Suprapubic skin (tissue), 4 donors: ENCODE data around the gene CEACAM21. TPM values are rescaled to one million over a fixed set of nuclear protein-coding genes. Genes with fewer than 3 reads are reported as not detected.

Source experiments
- DNase-seq, 2 donors: peaks; one replicate each; pipeline ENCODE4 v3.0.0-alpha.2; 2019; ENCODE audit warnings: low spot score in 2 of 2
- H3K27ac ChIP-seq: fragments of 200-600 bp; sonication (generic); one replicate; pipeline ENCODE4 v1.5.1; 2019
- H3K27me3 ChIP-seq: fragments of 200-600 bp; sonication (generic); one replicate; pipeline ENCODE4 v1.5.1; 2019
- H3K36me3 ChIP-seq: fragments of 200-600 bp; sonication (generic); one replicate; pipeline ENCODE4 v1.5.1; 2019
- H3K4me1 ChIP-seq: fragments of 200-600 bp; sonication (generic); one replicate; pipeline ENCODE4 v1.5.1; 2019
- H3K4me3 ChIP-seq: fragments of 200-600 bp; sonication (generic); one replicate; pipeline ENCODE4 v1.5.1; 2019; ENCODE audit warnings: mild to moderate bottlenecking
- H3K9me3 ChIP-seq: fragments of 200-600 bp; sonication (generic); one replicate; pipeline ENCODE4 v1.5.1; 2019
- EP300 ChIP-seq: sonication (generic); formaldehyde crosslinking; IDR thresholded peaks from one replicate; pipeline ENCODE4 v1.6.1; 2017; ENCODE audit warnings: antibody characterized with exemption
- POLR2A ChIP-seq, 2 donors: fragments of 450-650 bp; IDR thresholded peaks; one replicate each; pipeline ENCODE4 v1.6.1; 2017; ENCODE audit warnings: antibody characterized with exemption in 2 of 2, mild to moderate bottlenecking in 2 of 2, moderate library complexity in 2 of 2
- POLR2AphosphoS5 ChIP-seq, 3 donors: sonication (generic); formaldehyde crosslinking; IDR thresholded peaks; one replicate each; pipeline ENCODE4 v1.6.1; 2017; ENCODE audit warnings: antibody characterized with exemption in 3 of 3
- WGBS: methylation state at CpG from one replicate; pipeline ENCODE4 v1.1.5; 2018; 5-methylcytosine and 5-hydroxymethylcytosine counted together
- total RNA-seq, 4 donors: library from RNA; depleted of rRNA; stranded (reverse); fragments of >200 nt; gene quantifications; one replicate each; pipeline ENCODE4 v1.1.0, GENCODE V29; 2016
- TF ChIP-seq, protein P1 (sequence below), 2 donors: fragments of 200-600 bp in 1 of 2; fragments of 450-650 bp in 1 of 2; sonication (generic) in 1 of 2; IDR thresholded peaks; one replicate each; pipeline ENCODE4 v1.5.1; 2016 to 2019; ENCODE audit warnings: antibody characterized with exemption in 2 of 2, mild to moderate bottlenecking in 1 of 2, moderate library complexity in 1 of 2

CEACAM21 gene
- total RNA-seq, 4 donors from 2014 or later: 2.3 TPM; not detected in 3

DNA sequence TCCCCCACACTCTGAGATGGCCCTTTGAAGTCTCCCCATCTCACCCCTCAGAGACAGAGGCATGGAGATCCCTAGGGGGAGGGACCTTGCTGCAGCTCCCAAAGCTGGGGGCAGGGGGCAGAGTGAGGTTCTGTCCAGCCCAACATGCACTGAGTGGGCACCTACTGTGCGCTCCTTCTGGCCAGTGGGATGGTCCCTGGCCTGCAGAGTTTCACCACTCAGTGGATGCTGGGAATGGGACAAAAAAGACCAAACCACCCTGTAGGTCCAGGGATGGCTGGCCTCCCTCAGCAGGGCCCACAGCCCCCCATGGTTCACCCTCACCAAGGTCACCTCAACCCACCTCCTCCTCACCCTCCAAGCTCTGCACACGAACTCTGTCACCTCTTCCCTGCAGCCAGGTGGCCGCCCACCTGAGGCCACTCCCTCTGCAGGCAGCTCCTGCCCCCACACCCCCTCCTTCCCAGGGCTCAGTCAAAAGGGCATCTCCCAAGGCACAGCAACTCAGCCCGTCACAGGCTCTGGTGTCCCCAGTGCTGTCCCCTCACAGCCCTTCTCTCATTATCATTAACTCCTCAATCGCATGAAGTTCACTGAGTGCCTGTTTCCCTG, 16.1 kb downstream of the CEACAM21 start:
- Histone ChIP-seq H3K9me3 (no peaks in the 10 kb centered on the region), H3K27ac (no peak overlapping the region), H3K36me3 (no peaks in the 10 kb centered on the region), H3K27me3 (peaks cover 25% of the 10 kb centered on the region), H3K4me1 (no peaks in the 10 kb centered on the region), H3K4me3 (no peak overlapping the region)
- DNase-seq: no peak
- WGBS: 49% methylated on average over 5 of the region's 5 CpGs
- TF ChIP-seq POLR2A (IDR thresholded peaks at IDR 0.05): no peak
- no peak for TF ChIP-seq POLR2AphosphoS5 (IDR thresholded peaks at IDR 0.05)
- TF ChIP-seq, protein P1, sequence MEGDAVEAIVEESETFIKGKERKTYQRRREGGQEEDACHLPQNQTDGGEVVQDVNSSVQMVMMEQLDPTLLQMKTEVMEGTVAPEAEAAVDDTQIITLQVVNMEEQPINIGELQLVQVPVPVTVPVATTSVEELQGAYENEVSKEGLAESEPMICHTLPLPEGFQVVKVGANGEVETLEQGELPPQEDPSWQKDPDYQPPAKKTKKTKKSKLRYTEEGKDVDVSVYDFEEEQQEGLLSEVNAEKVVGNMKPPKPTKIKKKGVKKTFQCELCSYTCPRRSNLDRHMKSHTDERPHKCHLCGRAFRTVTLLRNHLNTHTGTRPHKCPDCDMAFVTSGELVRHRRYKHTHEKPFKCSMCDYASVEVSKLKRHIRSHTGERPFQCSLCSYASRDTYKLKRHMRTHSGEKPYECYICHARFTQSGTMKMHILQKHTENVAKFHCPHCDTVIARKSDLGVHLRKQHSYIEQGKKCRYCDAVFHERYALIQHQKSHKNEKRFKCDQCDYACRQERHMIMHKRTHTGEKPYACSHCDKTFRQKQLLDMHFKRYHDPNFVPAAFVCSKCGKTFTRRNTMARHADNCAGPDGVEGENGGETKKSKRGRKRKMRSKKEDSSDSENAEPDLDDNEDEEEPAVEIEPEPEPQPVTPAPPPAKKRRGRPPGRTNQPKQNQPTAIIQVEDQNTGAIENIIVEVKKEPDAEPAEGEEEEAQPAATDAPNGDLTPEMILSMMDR (IDR thresholded peaks at IDR 0.05): no peak
- no peak for TF ChIP-seq EP300

DNA sequence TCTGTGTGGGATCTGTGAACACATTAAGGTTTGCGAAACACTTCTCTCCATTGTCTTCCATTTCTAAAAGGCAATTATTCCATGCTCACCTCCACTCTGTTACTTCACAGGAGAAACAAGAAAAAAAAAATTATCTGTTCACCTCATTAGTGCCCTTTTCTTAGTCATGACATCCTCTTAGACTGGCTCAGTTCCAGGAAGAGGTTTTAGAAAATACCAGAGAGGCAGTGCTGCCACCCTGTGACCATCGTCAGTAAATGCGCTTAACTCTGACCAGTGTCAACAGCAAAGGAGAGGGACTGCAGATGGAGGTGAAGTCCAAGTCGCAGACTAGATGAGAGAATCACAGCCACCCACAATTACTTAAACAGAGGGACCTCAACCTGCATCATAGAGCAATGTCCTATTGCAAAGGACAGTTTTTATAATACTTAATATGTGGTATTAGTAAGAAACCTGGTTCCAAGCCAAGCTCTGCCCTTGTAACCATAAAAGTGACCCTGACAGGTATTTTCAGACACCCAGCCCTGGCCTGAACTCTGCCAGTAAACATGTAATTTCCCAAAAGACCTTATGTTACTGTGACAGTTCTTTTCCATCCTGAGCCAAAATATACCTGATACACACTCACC, 19.4 kb downstream of the CEACAM21 start:
- Histone ChIP-seq H3K4me1 (peaks cover 3% of the 10 kb centered on the region), H3K36me3 (no peaks in the 10 kb centered on the region), H3K4me3 (no peak overlapping the region), H3K9me3 (no peaks in the 10 kb centered on the region), H3K27me3 (peaks cover 30% of the 10 kb centered on the region), H3K27ac (no peak overlapping the region)
- 27% methylated on average over 4 of the region's 4 CpGs for WGBS
- TF ChIP-seq, protein P1 (IDR thresholded peaks at IDR 0.05): peak in 1 of 2 donors; percentile 58
- TF ChIP-seq POLR2AphosphoS5 (IDR thresholded peaks at IDR 0.05): no peak
- no peak for DNase-seq

DNA sequence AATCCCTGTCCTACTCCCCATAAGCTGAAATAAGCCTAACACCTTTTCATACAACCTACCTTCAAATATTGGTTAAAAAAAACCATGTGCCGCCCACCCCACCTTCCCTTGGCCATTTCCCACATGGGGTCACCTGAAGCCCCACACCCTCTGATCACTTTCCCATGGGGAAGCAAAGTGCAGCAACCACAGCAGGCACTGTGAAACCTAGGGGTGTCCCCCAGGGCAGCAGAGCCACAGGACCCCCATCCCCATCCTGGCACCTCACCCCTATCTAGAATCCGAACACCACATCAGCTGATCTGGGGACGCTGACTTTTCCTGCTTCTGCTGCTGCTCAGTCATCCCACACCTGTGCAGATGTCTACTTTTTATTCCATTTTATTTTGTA, 19.9 kb downstream of the CEACAM21 start:
- no peaks in the 10 kb centered on the region for H3K36me3 ChIP-seq
- no peaks in the 10 kb centered on the region for H3K9me3 ChIP-seq
- H3K4me3 ChIP-seq: no peak overlapping the region
- peaks cover 3% of the 10 kb centered on the region for H3K4me1 ChIP-seq
- WGBS: 36% methylated on average over 3 of the region's 3 CpGs
- DNase-seq: no peak
- H3K27me3 ChIP-seq: peaks cover 35% of the 10 kb centered on the region
- no peak overlapping the region for H3K27ac ChIP-seq
- no peak for TF ChIP-seq POLR2AphosphoS5 (IDR thresholded peaks at IDR 0.05)
- no peak for TF ChIP-seq EP300
- no peak for TF ChIP-seq POLR2A (IDR thresholded peaks at IDR 0.05)
- TF ChIP-seq, protein P1 (IDR thresholded peaks at IDR 0.05): no peak

DNA sequence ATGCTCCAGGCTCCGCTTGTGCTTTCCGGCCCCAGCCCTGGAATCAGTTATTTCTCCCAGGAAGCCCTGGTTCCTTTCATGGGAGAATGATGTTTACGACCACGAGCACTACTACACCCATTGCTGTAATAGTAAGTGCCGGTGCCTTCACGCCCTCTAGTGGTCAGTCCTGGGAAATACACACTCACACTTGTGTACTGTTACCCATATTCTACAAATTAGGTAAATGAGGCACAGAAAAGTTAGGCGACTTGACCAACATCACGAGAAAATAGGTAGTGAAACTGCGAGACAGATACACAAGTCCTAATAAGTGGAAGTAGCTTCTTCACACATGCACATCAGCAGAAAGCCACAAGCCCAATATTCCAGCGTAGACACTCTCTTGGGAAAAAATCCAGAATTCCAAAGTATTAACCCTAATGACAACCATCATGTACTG, 21.7 kb downstream of the CEACAM21 start:
- peaks cover 3% of the 10 kb centered on the region for H3K4me1 ChIP-seq
- no peak overlapping the region for H3K4me3 ChIP-seq
- peaks cover 36% of the 10 kb centered on the region for H3K27me3 ChIP-seq
- WGBS: 5% methylated on average over 10 of the region's 10 CpGs
- H3K36me3 ChIP-seq: no peaks in the 10 kb centered on the region
- DNase-seq: no peak
- no peak overlapping the region for H3K27ac ChIP-seq
- TF ChIP-seq, protein P1 (IDR thresholded peaks at IDR 0.05): peak; percentile 73 to 88
- TF ChIP-seq POLR2AphosphoS5 (IDR thresholded peaks at IDR 0.05): no peak
- H3K9me3 ChIP-seq: no peaks in the 10 kb centered on the region

DNA sequence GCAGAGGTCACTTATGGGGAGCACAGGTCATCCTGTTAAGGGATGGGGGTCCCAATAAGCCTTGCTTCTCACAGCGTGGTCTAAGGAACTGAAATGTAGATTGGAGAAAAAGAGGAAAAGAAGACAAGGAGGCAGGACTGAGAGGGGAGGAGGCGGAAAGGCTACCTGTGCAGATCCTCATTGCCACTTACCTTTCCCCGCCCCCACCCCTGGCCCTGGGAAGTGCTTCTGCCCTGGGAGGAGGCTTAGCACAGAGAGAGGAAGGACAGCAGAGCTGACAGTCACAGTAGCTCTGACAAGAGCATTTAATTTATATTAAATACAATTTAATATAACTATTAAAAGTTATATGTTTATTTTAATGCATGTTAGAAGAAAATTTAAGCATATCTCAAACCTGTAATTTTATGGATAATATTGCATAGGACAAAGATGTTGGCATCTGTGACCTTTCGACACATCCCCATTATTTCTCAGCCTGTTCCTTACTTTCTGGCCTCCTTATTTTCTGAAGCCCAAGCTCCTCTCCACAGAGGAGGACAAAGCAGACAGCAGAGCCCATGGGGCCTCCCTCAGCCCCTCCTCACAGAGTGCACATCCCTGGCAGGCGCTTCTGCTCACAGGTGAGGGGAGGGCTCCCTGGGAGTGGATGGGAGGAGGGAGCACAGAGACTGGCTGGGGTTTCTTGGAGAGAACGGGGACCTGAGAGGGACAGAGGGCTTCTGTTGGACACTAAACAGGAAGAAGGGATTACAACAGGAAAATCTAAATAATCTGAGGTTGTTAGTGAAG, 23.4 kb downstream of the CEACAM21 start:
- WGBS: 38% methylated on average over 6 of the region's 6 CpGs
- no peak for DNase-seq
- H3K4me1 ChIP-seq: peaks cover 3% of the 10 kb centered on the region
- TF ChIP-seq, protein P1 (IDR thresholded peaks at IDR 0.05): no peak
- TF ChIP-seq POLR2A (IDR thresholded peaks at IDR 0.05) (no peak), EP300 (no peak), POLR2AphosphoS5 (IDR thresholded peaks at IDR 0.05) (no peak)
- H3K9me3 ChIP-seq: no peaks in the 10 kb centered on the region
- no peak overlapping the region for H3K27ac ChIP-seq
- H3K4me3 ChIP-seq: no peak overlapping the region
- no peaks in the 10 kb centered on the region for H3K36me3 ChIP-seq
- peaks cover 39% of the 10 kb centered on the region for H3K27me3 ChIP-seq
